Stimulated activated CD8-positive, alpha-beta memory T cell treated with anti-CD3 and anti-CD28 coated beads, Interleukin-2, amount 100 ng/mL, for 1 hour (primary cell): Measurements from ENCODE around the gene HOXA13.

Source experiments
- DNase-seq, 2 donors: peaks; one replicate each; pipeline ENCODE4 v3.0.0-alpha.2; 2020; ENCODE audit warnings: low read depth in 2 of 2

Gene HOXA13

GRCh38 chr7:27148031-27148755 lies 51.7 kb downstream of the HOXA13 start:
- no peak for DNase-seq

GRCh38 chr7:27147199-27148030 lies 52.5 kb downstream of the HOXA13 start, which contains the start of gene HOXA6:
HOXA6 (minus strand) TSS chr7:27147774; CDS start chr7:27147749, 25 bp downstream.
- DNase-seq: no peak

DNA sequence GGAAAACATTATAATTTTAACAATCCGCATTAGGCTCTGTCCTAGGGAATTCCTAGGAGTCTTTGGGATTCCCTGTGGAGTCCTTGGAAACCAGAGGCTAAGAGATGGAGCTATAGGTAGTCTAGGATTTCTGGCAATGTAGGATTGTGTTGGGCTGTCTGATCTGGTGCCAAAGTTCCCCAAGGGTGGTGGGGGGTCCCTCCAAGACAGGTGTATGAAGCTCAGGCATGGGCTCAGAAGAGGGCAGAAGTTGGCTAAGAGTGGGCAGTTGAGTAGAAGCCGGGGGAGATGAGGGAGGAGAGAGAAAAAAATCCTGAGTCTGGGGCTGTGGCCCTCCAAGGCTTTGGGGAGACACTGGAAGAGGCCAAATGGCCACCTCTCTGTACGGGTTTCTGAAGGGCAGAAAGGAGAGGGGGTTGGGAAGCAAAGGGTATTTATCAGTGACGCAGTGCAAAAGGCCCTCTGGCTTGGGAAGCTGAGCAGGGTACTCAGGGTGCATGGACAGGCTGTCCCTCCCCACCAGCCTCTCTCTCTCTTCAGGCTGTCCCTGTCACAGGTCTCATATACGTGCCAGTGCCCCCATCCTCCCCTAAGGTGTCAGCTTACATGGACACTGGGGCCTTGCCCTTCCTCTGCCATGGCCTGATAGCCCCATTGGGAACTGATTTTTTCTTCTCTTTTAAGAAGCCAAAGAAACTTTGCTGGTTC lies 53.2 kb downstream of the HOXA13 start:
- no peak for DNase-seq

- no peak for DNase-seq
Measured at GRCh38 chr7:27145914-27146412, 53.9 kb downstream of the HOXA13 start.

GRCh38 chr7:27145165-27145913 lies 54.6 kb downstream of the HOXA13 start:
- no peak for DNase-seq

GRCh38 chr7:27144781-27145164 lies 55.1 kb downstream of the HOXA13 start:
- DNase-seq: no peak
